Bronchial epithelial cell (primary cell): ENCODE data around the gene MRPL54. TPM values are rescaled to one million over a fixed set of nuclear protein-coding genes. Genes with fewer than 3 reads are reported as not detected.
"Not testable (repeated sequence)": the region's sequence is repeated elsewhere in the genome, so short reads cannot be mapped to it uniquely, and the experiment has no call there.

Experiments
- DNase-seq: peaks from one replicate; pipeline ENCODE4 v3.0.0-alpha.2; 2010; ENCODE audit warnings: low read depth
- FAIRE-seq: peaks from 2 replicates; lab custom pipeline; 2011; peaks lifted over from hg19 to GRCh38; lab: Jason Lieb, UNC
- H3K27me3 ChIP-seq: 2 replicates; pipeline ENCODE4 v1.5.1; 2011; ENCODE audit warnings: low read length; ENCODE audit not compliant: control insufficient read depth, insufficient read depth
- H3K36me3 ChIP-seq: 2 replicates; pipeline ENCODE4 v1.5.1; 2011; ENCODE audit warnings: low read length; ENCODE audit not compliant: control insufficient read depth, insufficient read depth
- H3K4me3 ChIP-seq: 2 replicates; pipeline ENCODE4 v1.5.1; 2011; ENCODE audit warnings: mild to moderate bottlenecking, low read depth, low read length, control low read depth
- total RNA-seq: library from RNA; depleted of rRNA; stranded (reverse); fragments of >200 nt; gene quantifications from 2 replicates; pipeline ENCODE4 v1.2.1, GENCODE V29; 2014
- TF ChIP-seq, protein P1 (sequence below): IDR thresholded peaks from 2 replicates; pipeline ENCODE4 v1.5.1; 2011; ENCODE audit warnings: mild to moderate bottlenecking, moderate library complexity, low read length, control low read depth, inconsistent platforms; ENCODE audit not compliant: insufficient read depth, severe bottlenecking

Gene MRPL54
- total RNA-seq, 1 donor from 2014 or later = 84.8 TPM

DNA sequence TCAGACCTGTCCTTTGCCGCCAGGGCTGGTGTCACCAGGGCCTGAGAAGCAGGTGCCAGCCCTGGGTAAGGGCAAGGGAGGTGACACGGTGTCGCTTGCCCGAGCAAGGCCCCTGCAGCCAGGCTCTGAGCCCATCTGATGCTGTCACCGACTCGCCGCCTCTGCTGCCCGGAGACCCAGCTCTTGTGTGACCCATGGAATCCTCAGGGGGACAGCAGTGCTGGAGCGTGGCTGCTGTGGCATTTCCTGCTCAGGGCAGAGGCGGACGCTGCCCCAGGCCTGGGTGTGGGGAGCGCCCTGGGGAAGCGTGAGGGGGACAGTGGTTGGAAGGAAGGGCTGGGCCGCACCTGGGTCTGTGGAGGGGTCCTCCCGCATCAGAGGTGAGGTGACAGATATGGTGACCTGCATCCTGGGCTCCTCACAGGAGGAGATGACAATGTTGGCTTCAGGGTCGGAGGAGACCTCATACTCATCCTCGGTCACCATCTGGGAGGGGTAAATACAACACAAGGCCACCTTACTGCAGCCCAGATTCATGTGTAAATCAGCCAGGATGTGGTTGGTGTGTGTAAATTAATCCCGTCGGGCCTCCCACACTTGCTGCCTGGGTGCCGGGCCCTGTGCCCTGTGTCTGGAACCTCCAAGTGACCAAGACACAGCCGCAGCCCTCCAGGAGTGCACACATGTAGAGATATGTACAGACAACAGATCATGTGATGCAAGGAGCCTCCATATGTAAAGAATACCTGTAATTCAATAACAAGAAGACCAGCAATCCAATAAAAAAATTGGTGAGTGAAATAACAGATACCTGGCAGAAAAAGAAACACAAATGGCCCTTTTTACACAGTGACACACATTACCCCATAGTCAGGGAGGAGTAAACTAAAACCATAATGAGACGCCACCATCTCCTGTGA is 51.3 kb downstream of the MRPL54 start:
- Histone ChIP-seq H3K4me3 (no peak overlapping the region), H3K36me3 (no peaks in the 10 kb centered on the region), H3K27me3 (no peaks in the 10 kb centered on the region)
- FAIRE-seq (peak; percentile 50), DNase-seq (no peak)
- TF ChIP-seq, protein P1, sequence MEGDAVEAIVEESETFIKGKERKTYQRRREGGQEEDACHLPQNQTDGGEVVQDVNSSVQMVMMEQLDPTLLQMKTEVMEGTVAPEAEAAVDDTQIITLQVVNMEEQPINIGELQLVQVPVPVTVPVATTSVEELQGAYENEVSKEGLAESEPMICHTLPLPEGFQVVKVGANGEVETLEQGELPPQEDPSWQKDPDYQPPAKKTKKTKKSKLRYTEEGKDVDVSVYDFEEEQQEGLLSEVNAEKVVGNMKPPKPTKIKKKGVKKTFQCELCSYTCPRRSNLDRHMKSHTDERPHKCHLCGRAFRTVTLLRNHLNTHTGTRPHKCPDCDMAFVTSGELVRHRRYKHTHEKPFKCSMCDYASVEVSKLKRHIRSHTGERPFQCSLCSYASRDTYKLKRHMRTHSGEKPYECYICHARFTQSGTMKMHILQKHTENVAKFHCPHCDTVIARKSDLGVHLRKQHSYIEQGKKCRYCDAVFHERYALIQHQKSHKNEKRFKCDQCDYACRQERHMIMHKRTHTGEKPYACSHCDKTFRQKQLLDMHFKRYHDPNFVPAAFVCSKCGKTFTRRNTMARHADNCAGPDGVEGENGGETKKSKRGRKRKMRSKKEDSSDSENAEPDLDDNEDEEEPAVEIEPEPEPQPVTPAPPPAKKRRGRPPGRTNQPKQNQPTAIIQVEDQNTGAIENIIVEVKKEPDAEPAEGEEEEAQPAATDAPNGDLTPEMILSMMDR = no peak

- H3K27me3 ChIP-seq = no peaks in the 10 kb centered on the region
- FAIRE-seq = no peak
- DNase-seq = no peak
Observed at GRCh38 chr19:3814648-3815047, 52.2 kb downstream of the MRPL54 start.

DNA sequence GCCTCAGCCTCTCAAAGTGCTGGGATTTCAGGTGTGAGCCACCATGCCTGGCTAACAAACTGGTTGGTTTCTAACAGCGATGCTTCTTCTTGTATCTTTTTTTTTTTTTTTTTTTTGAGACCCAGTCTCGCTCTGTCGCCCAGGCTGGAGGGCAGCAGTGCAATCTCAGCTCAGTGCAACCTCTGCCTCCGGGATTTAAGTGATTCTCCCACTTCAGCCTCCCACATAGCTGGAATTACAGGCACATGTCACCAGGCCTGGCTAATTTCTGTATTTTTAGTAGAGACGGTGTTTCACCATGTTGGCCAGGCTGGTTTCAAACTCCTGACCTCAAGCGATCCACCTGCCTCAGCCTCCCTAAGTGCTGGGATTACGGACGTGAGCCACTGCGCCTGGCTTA is 53.7 kb downstream of the MRPL54 start:
- not testable (repeated sequence) for FAIRE-seq

More at GRCh38 chr19:3814648-3815047, 52.2 kb downstream of the MRPL54 start:
- no peaks in the 10 kb centered on the region for H3K36me3 ChIP-seq
- no peak overlapping the region for H3K4me3 ChIP-seq
- TF ChIP-seq, protein P1 = no peak

GRCh38 chr19:3816566-3817218 is 54.2 kb downstream of the MRPL54 start:
- TF ChIP-seq, protein P1 = no peak
- no peaks in the 10 kb centered on the region for H3K36me3 ChIP-seq
- H3K27me3 ChIP-seq = no peaks in the 10 kb centered on the region
- FAIRE-seq (no peak), DNase-seq (no peak)
- no peak overlapping the region for H3K4me3 ChIP-seq

More for the DNA sequence above, 53.7 kb downstream of the MRPL54 start:
- DNase-seq, H3K36me3 ChIP-seq, H3K27me3 ChIP-seq, H3K4me3 ChIP-seq: not testable (repeated sequence)

Other genes with a start within 250 kb of the MRPL54 start
- not detected in 2 replicates for gene TEKTIP1, start 223.5 kb upstream of the MRPL54 start, total RNA-seq
- 46.3 and 59.1 TPM in 2 replicates for gene MFSD12, start 205.1 kb upstream of the MRPL54 start, total RNA-seq
- 37.4 and 48.3 TPM in 2 replicates for gene HMG20B, start 189.7 kb upstream of the MRPL54 start, total RNA-seq
- gene GIPC3, start 177.2 kb upstream of the MRPL54 start, total RNA-seq = not detected in 2 replicates
- not detected in 2 replicates for gene TBXA2R, start 155.8 kb upstream of the MRPL54 start, total RNA-seq
- 30.2 and 30.3 TPM in 2 replicates for gene CACTIN, start 135.9 kb upstream of the MRPL54 start, total RNA-seq
- gene PIP5K1C, start 62.2 kb upstream of the MRPL54 start, total RNA-seq = 6.3 and 6.9 TPM in 2 replicates
- 2.1 and 5.0 TPM in 2 replicates for gene TJP3, start 54.3 kb upstream of the MRPL54 start, total RNA-seq
- gene APBA3, start 990 bp upstream of the MRPL54 start, total RNA-seq = 11.3 and 17.8 TPM in 2 replicates
- gene RAX2, start 9.5 kb downstream of the MRPL54 start, total RNA-seq = not detected in 2 replicates
- not detected in 2 replicates for gene MATK, start 23.7 kb downstream of the MRPL54 start, total RNA-seq
- not detected in 2 replicates for gene ZFR2, start 106.4 kb downstream of the MRPL54 start, total RNA-seq
- not detected in 2 replicates for gene ATCAY, start 118.0 kb downstream of the MRPL54 start, total RNA-seq
- gene NMRK2, start 170.4 kb downstream of the MRPL54 start, total RNA-seq = not detected in 2 replicates
- 105 and 128 TPM in 2 replicates for gene DAPK3, start 208.4 kb downstream of the MRPL54 start, total RNA-seq
- gene EEF2, start 222.8 kb downstream of the MRPL54 start, total RNA-seq = 3,055 and 4,680 TPM in 2 replicates
- gene PIAS4, start 245.1 kb downstream of the MRPL54 start, total RNA-seq = 10.0 and 24.2 TPM in 2 replicates